Uterus (tissue), 4 donors: ENCODE results near the gene RB1. TPM values are rescaled to one million over a fixed set of nuclear protein-coding genes. Genes with fewer than 3 reads are reported as not detected.

Experiments used
- DNase-seq, 2 donors: peaks; one replicate each; pipeline ENCODE4 v3.0.0-alpha.2; 2019 to 2020
- H3K27ac ChIP-seq, 2 donors: fragments of 200-600 bp; sonication (generic); 1 replicate in 1 of 2; 2 replicates in 1 of 2; pipeline ENCODE4 v1.5.1; 2016 to 2018
- H3K27me3 ChIP-seq, 2 donors: fragments of 200-600 bp; sonication (generic); one replicate each; pipeline ENCODE4 v1.5.1; 2018 to 2019; ENCODE audit warnings: control low read depth in 1 of 2
- H3K36me3 ChIP-seq, 2 donors: fragments of 200-600 bp; sonication (generic); one replicate each; pipeline ENCODE4 v1.5.1; 2019; ENCODE audit warnings: control low read depth in 1 of 2
- H3K4me1 ChIP-seq, 2 donors: fragments of 200-600 bp; sonication (generic); one replicate each; pipeline ENCODE4 v1.5.1; 2018 to 2019; ENCODE audit warnings: control low read depth in 1 of 2
- H3K4me3 ChIP-seq, 2 donors: fragments of 200-600 bp; sonication (generic); 1 replicate in 1 of 2; 2 replicates in 1 of 2; pipeline ENCODE4 v1.5.1; 2018 to 2019; ENCODE audit warnings: mild to moderate bottlenecking in 1 of 2
- H3K9me3 ChIP-seq, 2 donors: fragments of 200-600 bp; sonication (generic); one replicate each; pipeline ENCODE4 v1.5.1; 2019; ENCODE audit warnings: control low read depth in 1 of 2
- CTCF ChIP-seq, 4 experiments: fragments of 200-600 bp in 2 of 4; fragments of 450-650 bp in 2 of 4; sonication (generic) in 2 of 4; IDR thresholded peaks; one replicate each; pipeline ENCODE4 v1.5.1; 2016 to 2019; ENCODE audit warnings: antibody characterized with exemption in 4 of 4, mild to moderate bottlenecking in 2 of 4, moderate library complexity in 1 of 4
- POLR2A ChIP-seq, 2 donors: fragments of 450-650 bp; IDR thresholded peaks; one replicate each; pipeline ENCODE4 v1.6.1; 2016; ENCODE audit warnings: antibody characterized with exemption in 2 of 2, mild to moderate bottlenecking in 1 of 2, moderate library complexity in 1 of 2
- intact Hi-C: fragments of 100-400 bp; cut with DNase I; formaldehyde crosslinking; loops from one replicate; pipeline ENCODE4 v1.15.1; 2023; ENCODE audit warnings: low total_unique reads
- total RNA-seq, 4 donors: library from RNA; depleted of rRNA in 3 of 4; stranded (reverse); fragments of >200 nt in 3 of 4; gene quantifications; one replicate each; pipeline versions ENCODE4 v1.1.0 to v1.2.4, GENCODE V29; 2014 to 2023
- donor health status: DM: yes; HTN: yes; CAD: no.

Gene RB1
- total RNA-seq, 4 donors from 2014 or later: 27.4 to 58.1 (median 33.9) TPM

GRCh38 chr13:48501705-48502104, 198.2 kb downstream of the RB1 start:
- intact Hi-C loops: no loop called here
- no peak for DNase-seq
- no peaks in the 10 kb centered on the region for H3K27me3 ChIP-seq
- TF ChIP-seq CTCF (IDR thresholded peaks at IDR 0.05) (no peak), POLR2A (IDR thresholded peaks at IDR 0.05) (no peak)
- no peak overlapping the region for H3K4me3 ChIP-seq
- H3K27ac ChIP-seq: no peak overlapping the region
- no peaks in the 10 kb centered on the region for H3K4me1 ChIP-seq
- H3K36me3 ChIP-seq: no peaks in the 10 kb centered on the region
- H3K9me3 ChIP-seq: no peaks in the 10 kb centered on the region

- Histone ChIP-seq H3K27me3 (no peaks in the 10 kb centered on the region), H3K36me3 (no peaks in the 10 kb centered on the region), H3K9me3 (no peaks in the 10 kb centered on the region), H3K27ac (no peak overlapping the region), H3K4me3 (no peak overlapping the region), H3K4me1 (no peaks in the 10 kb centered on the region)
- intact Hi-C loops: no loop called here
- TF ChIP-seq POLR2A (IDR thresholded peaks at IDR 0.05): no peak
- TF ChIP-seq CTCF (IDR thresholded peaks at IDR 0.05): no peak
- DNase-seq: no peak
Observed at GRCh38 chr13:48502601-48503319, 199.2 kb downstream of the RB1 start.

GRCh38 chr13:48504606-48505005, 201.1 kb downstream of the RB1 start:
- Histone ChIP-seq H3K9me3 (no peaks in the 10 kb centered on the region), H3K36me3 (no peaks in the 10 kb centered on the region), H3K27me3 (no peaks in the 10 kb centered on the region), H3K4me1 (no peaks in the 10 kb centered on the region), H3K27ac (no peak overlapping the region), H3K4me3 (no peak overlapping the region)
- intact Hi-C loops: no loop called here
- no peak for TF ChIP-seq CTCF (IDR thresholded peaks at IDR 0.05)
- no peak for TF ChIP-seq POLR2A (IDR thresholded peaks at IDR 0.05)
- DNase-seq: no peak

GRCh38 chr13:48505012-48505411, 201.5 kb downstream of the RB1 start:
- H3K9me3 ChIP-seq: no peaks in the 10 kb centered on the region
- H3K36me3 ChIP-seq: no peaks in the 10 kb centered on the region
- no peak for DNase-seq
- H3K27ac ChIP-seq: peak overlapping the region in 1 of 2 donors; percentile 71
- H3K4me3 ChIP-seq: no peak overlapping the region
- intact Hi-C loops: no loop called here
- H3K4me1 ChIP-seq: no peaks in the 10 kb centered on the region
- TF ChIP-seq POLR2A (IDR thresholded peaks at IDR 0.05) (no peak), CTCF (IDR thresholded peaks at IDR 0.05) (no peak)
- no peaks in the 10 kb centered on the region for H3K27me3 ChIP-seq

GRCh38 chr13:48505597-48506091, 202.1 kb downstream of the RB1 start:
- H3K36me3 ChIP-seq: no peaks in the 10 kb centered on the region
- no peak overlapping the region for H3K4me3 ChIP-seq
- H3K9me3 ChIP-seq: no peaks in the 10 kb centered on the region
- DNase-seq: no peak
- H3K27me3 ChIP-seq: no peaks in the 10 kb centered on the region
- peak overlapping the region; percentile 48 to 71 for H3K27ac ChIP-seq
- TF ChIP-seq CTCF (IDR thresholded peaks at IDR 0.05) (no peak), POLR2A (IDR thresholded peaks at IDR 0.05) (no peak)
- intact Hi-C loops: no loop called here
- no peaks in the 10 kb centered on the region for H3K4me1 ChIP-seq
